ENCODE data around the gene TBXAS1.

GRCh38 chr7:139976055-139976837 is 147.2 kb downstream of the TBXAS1 start:
- TF ChIP-seq CTCF (IDR thresholded peaks at IDR 0.05 in 4 of 5, conservative IDR thresholded peaks at IDR 0.05 in 1 of 5) (no peak), POLR2A (IDR thresholded peaks at IDR 0.05) (no peak)

All from gastrocnemius medialis (tissue), 4 donors.